Astrocyte of the spinal cord (primary cell): ENCODE measurements around the gene SKIC2.

Experiments
- DNase-seq: peaks from one replicate; pipeline ENCODE4 v3.0.0; 2011; ENCODE audit warnings: low read depth, low spot score
- H3K4me3 ChIP-seq: 2 replicates; pipeline ENCODE4 v1.5.1; 2011; ENCODE audit warnings: low read depth, mild to moderate bottlenecking, low read length, moderate library complexity
- in situ Hi-C: cut with HindIII; loops from 2 replicates; pipeline ENCODE4 v1.10.0; 2017; ENCODE audit warnings: low sequenced_read_pairs
- TF ChIP-seq, protein P1 (sequence below): IDR thresholded peaks from 2 replicates; pipeline ENCODE4 v1.5.1; 2012; ENCODE audit warnings: low read depth, mild to moderate bottlenecking, low read length, inconsistent platforms

Gene SKIC2

DNA sequence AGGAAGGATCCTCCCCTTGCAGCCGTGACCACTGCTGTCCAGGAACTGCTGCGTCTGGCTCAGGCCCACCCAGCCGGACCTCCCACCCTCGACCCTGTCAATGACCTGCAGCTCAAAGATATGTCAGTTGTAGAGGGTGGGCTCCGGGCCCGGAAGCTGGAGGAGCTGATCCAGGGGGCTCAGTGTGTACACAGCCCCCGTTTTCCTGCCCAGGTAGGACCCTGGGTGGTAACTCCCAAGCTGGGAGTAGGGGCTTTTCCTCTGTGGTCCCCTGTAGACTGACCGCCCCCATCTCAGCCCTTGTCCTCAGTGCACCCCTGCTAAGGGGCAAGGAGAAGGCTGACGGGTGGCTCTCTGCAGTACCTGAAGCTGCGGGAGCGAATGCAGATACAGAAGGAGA is 9.4 kb downstream of the SKIC2 start:
- in situ Hi-C loops, result no loop called here
- no peak overlapping the region for H3K4me3 ChIP-seq
- DNase-seq, result no peak
- TF ChIP-seq, protein P1, sequence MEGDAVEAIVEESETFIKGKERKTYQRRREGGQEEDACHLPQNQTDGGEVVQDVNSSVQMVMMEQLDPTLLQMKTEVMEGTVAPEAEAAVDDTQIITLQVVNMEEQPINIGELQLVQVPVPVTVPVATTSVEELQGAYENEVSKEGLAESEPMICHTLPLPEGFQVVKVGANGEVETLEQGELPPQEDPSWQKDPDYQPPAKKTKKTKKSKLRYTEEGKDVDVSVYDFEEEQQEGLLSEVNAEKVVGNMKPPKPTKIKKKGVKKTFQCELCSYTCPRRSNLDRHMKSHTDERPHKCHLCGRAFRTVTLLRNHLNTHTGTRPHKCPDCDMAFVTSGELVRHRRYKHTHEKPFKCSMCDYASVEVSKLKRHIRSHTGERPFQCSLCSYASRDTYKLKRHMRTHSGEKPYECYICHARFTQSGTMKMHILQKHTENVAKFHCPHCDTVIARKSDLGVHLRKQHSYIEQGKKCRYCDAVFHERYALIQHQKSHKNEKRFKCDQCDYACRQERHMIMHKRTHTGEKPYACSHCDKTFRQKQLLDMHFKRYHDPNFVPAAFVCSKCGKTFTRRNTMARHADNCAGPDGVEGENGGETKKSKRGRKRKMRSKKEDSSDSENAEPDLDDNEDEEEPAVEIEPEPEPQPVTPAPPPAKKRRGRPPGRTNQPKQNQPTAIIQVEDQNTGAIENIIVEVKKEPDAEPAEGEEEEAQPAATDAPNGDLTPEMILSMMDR, result no peak

DNA sequence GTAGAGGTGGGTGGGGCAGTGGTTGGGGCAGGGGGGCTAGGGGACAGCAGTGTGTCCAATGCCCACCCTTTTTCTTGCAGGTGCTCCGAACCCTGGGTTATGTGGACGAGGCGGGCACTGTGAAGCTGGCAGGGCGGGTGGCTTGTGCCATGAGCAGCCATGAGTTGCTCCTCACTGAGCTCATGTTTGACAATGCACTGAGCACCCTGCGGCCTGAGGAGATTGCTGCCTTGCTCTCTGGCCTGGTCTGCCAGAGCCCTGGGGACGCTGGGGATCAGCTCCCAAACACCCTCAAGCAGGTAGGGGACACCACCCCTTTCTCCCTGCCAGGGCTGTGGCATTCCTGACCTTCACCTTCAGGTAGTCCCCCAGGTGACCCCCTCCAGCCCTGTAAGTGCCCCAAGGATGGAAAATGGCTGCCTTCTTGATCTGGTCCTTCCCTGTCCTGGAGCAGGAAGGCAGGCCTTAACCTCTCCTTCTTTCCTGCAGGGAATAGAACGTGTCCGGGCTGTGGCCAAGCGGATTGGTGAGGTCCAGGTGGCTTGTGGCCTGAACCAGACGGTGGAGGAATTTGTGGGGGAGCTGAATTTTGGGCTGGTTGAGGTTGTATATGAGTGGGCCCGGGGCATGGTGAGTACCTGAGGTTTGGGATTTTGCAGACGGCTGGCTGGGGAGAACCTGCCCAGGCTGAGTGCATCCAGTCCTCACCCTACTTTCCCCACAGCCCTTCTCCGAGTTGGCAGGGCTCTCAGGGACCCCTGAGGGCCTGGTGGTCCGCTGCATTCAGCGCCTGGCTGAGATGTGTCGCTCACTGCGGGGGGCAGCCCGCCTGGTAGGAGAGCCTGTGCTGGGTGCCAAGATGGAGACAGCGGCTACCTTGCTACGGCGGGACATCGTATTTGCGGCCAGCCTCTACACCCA is 10.1 kb downstream of the SKIC2 start:
- DNase-seq, result no peak
- no peak overlapping the region for H3K4me3 ChIP-seq
- in situ Hi-C loops, result no loop called here
- TF ChIP-seq, protein P1, result no peak

DNA sequence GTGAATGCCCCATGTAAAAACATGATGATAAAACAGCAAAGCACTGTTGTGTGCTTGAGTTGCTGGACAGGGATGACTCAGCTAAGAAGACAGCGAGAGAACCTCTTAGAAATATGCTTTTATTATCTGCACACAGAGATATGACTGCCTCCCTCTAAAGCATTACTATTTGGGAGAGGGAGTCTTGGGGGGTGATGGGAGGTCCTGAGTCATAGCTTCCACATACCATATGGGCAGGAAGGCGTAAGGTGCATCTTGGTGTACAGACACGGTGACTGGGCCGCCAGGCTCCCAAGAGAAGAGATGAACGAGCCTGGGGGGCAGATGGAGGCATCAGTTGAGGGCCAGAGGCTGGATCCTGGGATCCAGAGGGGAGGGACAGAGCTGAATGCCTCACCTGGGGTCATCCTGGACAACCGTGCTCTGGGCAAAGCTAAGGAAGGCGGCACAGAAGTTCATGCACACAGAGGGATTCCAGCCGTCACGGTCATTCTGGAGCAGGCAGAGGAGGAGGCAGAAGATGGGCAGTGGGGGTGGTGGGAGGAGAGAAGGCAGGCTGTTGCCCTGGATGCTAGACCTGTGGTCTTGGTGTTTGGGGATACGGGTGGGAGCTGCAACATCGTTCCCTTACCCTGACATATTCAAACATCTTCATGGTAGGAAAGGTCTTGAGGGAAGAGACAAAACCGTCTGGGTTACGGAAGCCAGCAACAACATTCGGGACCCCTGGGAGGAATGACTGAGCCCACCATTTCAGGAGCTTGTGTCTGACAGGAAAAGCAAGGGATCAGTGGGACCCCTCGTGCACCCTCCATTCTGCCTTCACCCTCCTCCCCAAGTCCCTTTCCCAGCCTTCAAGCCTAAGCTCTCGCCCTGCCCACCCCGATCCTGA is 11.0 kb downstream of the SKIC2 start:
- in situ Hi-C loops, result no loop called here
- DNase-seq, result no peak
- TF ChIP-seq, protein P1, result no peak
- H3K4me3 ChIP-seq, result peak overlapping the region; percentile 91

DNA sequence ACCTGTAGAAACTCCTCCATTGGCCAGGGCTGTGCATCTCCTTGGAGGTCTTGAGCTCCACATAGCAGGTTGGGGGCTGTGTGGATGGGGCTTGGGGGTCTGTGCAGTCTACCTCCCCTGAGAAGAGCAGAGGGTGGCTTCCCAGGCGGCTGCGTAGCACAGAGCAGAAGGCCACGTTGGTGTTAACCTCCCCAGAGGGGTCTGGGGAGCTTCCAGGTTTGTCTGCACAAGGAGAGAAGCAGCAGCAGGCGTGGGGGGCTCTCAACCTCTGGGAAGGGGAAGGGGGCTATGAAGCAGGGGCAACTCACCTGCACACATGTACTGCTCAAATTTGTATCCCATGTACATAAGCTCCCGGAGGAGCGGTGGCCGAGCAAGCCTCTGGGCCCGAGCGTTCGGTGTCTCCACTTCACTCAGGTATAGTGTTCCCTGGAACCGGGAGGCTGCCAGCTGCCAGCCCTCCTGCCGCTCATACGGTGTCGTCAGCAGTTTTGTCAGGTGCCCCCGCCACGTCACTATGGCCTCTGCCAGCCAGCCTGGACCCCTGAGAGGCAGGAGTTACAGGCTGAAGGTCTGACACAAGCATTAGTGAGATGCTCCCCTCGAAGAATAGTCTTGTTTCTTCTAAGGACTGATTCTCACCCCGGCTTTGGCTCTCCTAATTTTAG is 11.8 kb downstream of the SKIC2 start:
- TF ChIP-seq, protein P1, result no peak
- peak overlapping the region; percentile 91 for H3K4me3 ChIP-seq
- DNase-seq, result no peak
- in situ Hi-C loops, result no loop called here

DNA sequence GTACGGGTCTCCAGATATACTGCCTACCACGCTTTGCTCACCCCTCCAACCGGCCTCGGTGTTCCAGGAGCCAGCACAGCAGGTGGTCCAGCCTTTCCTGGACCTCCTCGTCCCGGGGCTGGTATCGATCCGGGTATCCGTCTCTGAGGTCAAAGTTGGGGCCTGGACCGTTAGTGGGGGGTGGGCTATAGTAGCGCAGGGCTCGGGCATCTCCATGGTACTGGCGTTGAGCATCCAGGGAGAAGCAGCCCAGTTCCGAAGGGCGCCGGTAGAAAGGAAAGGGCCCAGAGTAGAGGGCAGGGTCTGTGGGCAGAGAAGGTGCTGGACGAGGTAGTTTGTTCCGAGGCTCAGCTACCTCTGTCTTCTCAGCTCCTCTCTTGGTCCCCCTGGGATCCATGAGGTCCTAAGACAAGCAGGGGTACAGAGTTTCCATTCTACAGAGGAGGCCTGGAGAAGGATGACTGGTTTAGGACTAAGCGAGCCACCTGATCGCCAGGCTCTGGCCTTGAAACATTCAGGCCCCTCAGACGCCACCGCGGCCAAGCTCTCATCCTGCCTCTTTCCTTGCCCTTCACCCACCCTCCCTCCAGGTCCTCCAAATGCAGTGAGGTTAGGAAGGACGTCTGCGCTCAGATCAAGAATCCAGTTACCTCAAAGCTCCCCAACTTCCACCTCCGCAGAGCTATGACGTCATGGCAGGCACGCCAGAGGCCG is 12.5 kb downstream of the SKIC2 start:
- peak overlapping the region; percentile 91 for H3K4me3 ChIP-seq
- DNase-seq, result peak; percentile 12
- in situ Hi-C loops, result no loop called here
- TF ChIP-seq, protein P1, result no peak
